RKO (cell line): ENCODE measurements around the gene RBM45.

Source experiments
- DNase-seq: peaks from one replicate; pipeline ENCODE4 v3.0.0-alpha.2; 2016; ENCODE audit warnings: low spot score

Gene RBM45

DNA sequence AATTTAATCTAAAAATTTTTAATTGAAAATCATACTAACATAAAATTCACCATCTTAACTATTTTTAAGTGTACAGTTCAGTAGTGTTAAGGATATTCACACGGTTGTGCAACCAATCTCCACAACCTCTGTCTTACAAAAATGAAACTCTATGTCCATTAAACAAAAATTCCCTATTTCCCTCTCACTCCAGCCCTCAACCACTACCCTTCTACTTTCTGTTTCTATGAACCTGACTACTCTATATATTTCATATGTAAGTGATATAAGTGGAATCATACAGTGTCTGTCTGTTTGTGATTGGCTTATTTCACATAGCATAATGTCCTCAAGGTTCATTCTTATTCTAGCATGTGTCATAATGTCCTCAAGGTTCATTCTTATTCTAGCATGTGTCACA is 47.7 kb downstream of the RBM45 start:
- DNase-seq = no peak

DNA sequence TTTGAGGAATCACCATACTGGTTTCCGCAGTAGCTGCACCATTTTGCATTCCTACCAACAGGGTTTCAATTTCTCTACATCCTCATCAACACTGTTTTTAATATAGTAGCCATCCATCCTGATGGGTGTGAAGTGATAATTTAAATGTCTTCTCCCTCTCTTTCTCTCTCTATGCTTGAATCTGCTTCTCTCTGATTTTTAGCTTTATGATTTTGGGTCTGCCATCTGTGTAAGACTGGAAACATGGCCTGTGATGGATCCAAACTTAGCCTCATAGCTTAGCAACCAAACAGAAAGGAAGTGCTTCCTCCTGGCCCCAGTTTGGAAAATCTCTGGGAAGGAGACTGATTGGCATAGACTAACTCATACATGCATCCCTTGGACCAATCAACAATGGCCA is 48.4 kb downstream of the RBM45 start:
- peak; percentile 12 for DNase-seq

DNA sequence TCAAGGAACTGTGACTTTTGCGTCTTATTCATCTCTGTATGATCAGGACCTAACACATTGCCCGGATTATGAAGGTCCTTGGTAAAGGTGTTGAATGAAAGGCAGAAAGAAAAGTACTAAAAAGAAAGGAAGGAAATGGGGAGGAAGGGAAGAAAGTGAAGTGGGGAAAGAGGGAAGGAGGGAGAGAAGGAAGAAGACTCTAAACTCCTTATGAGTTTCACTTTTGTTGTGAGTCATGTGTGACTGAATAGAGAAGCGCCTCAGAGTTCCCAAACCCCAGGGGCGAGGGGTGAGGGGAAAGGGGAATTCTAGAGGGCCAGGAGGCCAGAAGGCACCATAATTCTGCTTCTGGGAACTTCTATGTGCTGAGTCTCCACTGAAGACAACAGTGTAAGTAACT is 51.2 kb downstream of the RBM45 start:
- no peak for DNase-seq

DNA sequence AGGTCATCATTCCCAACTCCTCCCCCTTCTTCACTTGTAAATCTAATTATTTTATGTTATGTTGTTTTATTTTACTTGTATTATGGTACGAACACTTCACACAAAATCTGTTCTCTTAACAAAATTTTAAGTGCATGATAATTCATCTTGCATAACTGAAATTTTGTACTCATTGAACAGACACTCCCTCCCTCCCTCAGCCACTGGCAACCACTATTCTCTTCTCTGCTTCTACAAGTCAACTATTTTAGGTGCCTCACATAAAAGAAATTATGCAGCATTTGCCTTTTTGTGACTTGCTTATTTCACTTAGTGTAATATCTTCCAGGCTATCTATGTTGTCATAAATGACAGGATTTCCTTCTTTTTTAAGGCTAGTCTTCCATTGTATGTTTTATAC is 51.7 kb downstream of the RBM45 start:
- DNase-seq = no peak

DNA sequence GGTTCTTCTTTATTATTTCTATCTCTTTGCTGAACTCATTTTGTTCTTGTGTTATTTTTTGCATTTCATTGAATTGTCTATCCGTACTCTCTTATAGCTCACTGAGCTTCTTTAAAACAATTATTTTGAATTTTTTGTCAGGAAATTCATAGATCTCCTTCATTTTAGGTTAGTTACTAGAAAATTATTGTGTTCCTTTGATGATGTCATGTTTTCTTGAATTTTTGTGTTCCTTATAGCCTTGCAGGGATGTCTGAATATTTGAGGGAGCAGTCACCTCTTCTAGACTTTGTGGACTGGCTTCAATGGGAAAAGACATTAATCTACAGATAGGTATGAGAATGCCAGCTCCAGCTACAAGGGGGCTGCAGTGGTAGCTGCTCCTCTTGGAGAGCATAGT is 61.4 kb downstream of the RBM45 start:
- no peak for DNase-seq

DNA sequence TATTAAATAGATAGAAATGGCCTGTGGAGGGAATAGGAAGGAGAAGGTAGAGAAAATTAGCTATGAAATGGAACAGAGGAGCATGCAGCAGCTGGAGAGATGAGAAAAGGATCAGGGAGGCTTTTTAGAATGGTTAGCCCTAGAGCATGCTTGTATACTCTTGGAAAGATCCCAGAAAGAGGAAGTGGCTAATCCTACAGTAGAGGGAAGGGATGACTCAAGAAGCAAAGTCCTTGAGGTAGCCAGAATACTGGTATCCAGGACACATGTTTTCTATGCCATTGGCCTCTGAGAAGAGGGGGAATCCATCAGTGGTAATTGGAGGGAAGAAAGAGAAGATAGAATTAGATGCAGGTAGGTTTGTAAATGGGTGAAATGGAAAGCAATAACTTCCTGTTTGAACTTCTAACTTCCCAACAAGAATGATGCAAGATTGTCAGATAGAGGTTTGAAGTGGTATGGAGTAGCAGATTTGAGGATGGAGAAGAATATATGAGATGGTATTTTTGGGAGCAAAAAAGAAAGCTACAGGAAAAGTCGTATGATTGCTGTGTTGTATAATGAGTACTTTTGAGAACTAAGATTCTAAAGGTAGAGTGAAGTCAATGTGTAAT is 64.9 kb downstream of the RBM45 start:
- peak; percentile 36 for DNase-seq
